OCI-M2 (cell line): ENCODE results near the gene MMP10.

Experiments used
- DNase-seq: peaks from one replicate; lab custom pipeline; 2025; ENCODE audit not compliant: unreplicated experiment; lab: John Stamatoyannopoulos, UW

MMP10 gene

DNA sequence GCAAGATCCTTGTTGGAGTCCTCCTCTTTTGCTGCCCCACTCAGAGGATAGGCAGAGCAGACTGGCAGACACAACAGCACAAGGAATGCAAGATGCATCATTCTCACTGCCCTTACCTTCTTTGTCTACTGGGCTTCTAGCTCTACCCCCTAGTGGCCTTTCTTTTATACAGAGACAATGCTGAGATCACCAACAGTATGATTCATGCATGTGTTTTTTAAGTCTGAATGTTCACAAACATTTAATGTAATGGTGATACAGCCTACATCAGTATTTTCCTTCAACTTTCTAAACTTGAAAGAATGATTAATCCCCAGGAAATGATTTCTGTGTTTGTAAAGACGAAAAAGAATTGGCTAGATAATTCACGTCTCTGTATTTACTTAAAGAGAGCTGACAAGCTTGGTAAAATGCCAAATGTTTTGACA is at the start of gene MMP10:
Gene MMP10, minus strand, starts transcription at position 138 of the 428 bp plus-strand sequence. Its CDS starts 37 bp downstream, at position 101.
- no peak for DNase-seq

DNA sequence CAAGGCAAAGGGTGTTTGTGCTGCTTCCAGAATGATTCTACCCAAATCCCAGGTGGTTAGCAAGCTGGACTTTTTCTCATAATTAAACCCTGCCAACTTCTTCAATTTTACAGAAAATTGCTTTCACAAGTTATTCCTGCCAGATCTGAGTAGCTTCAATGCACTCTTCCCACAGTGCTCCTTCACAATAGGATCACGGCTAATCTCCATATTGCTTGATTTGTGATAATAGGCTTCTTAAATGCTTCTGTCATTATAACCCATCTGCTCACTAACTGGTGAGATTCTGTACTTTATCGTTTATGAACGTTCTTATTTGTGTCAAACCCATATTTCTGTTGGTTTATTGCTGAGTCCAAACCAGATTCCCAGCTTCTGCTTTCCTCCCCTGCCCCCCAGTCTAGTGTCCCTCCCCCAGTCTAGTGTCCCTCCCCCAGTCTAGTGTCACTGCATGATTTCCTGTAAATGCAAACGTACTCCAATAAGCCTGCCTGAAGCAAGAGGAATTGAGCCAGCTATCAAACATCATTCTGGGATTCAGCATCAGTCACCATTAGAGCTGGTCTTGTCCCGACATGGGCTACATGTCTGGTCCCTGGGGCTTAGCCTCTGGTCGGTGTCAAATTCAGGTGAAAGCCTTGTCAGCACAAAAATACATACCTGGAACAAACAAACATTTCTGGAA is 49.0 kb upstream of the MMP10 start:
- DNase-seq, result no peak

DNA sequence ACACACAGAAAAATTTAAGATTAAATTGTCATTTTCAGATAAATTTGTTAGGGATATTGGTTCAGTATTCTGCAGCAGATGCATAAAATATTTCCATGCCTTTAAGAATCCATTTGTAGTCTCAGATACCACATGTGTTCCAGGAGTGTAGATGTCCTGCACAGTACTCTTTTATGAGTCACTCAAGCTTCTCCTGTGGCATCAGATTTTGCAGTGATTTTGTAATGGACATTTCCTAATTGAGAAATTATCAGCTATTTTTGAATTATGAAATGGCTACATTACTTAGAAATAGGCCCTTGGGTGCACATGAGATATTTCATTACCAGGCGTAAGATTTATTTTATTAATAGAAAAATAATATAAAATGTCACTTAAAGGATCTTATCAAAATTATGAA is 44.1 kb upstream of the MMP10 start:
- no peak for DNase-seq

DNA sequence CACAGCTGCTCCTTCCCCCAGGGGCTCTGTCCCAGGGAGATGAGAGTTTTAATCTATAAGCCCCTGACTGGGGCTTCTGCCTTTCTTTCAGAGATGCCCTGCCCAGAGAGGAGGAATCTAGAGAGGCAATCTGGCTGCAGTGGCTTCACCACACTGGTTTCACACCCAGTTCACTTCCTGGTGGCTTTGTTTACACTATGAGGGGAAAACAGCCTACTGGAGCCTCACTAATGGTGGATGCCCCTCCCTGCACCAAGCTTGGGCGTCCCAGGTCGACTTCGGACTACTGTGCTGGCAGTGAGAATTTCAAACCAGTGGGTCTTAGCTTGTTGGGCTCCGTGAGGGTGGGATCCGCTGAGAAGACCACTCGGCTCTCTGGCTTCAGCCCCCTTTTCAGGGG is 39.1 kb upstream of the MMP10 start:
- DNase-seq, result no peak

DNA sequence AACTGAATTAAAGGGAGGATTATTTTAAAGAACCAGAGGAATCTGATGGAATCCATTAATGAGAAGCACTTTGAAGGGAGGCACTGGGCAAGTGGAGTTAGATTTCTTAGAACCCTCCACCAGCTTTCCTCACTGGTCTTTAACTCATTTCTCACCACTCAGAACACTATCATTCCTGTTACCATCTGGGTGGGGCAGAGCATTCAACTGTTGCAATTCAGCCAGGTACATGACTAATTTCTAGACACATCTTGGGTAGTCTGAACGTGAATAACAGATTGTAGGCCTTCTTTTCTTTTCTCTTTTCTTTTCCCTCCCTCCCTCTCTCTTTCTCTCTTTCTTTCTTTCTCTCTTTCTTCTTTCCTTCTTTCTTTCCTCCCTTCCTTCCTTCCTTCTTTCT is 33.1 kb upstream of the MMP10 start:
- no peak for DNase-seq

DNA sequence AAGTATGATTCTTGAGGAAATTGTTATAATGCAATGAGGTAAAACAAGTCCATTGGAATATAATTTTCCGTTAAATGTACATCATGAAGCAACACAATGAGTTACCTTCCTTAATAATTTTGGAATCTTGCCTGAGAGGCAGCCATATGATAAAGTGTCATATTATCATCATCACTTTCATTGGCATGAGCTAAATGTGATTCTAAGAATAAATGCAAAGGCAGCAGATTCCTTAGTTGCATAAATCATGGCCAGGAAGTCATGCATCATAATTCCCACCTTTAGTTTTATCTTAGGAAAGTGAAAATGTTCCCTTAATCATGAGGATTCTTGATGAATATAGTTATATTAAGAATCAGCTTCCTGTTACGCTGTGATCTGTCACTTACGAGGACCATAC is 31.8 kb upstream of the MMP10 start:
- DNase-seq, result no peak

DNA sequence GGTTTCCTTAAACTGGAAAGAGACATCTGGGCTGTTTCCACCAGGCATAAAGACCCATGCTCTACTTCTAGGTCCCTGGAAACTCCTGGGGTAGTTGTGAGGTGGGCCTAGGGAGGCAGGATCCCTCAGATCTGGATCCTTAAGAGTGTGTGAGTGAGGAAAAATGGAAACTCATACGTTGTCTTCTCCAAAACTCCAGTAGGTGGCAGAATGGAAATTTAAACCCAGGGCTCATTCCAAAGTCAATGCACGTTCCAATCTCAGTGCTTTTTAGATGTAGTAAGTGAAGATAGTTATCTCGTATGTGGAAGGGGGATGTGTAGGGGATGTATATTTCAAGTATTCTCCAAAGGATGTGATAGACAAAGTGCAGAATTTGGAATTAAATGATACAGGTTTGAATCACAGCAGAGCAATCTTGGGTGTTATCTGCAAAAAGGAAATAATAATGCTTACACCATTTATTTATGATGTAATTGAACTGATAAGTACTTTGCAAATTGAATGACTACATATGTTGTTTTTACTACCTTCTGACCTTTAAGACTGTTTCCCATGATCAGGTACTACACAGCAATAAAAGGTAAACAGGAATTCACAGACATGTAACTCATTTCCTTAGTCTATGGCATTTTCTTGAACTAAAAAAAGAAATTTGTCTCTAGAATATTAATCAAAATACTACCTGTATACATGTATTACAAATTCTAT is 30.7 kb upstream of the MMP10 start:
- DNase-seq, result no peak

DNA sequence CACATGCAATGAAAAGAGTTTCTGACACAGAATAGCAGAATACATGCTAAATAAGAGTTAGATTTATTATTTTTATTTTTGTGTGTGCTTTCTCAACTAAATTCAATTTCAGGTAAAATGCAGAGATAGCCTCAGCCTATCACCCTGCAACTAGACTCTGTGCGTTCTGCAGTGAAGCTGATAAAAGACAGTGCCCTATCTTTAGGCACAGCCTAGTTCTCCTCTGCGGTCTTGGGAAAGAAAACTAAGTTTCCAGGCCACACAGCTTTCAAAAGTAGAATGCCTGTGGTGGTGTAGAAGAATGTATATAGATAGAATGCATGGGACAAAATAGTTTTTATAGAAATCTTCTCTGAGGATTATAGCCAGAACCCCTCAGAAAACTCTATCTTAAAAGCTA is 29.5 kb upstream of the MMP10 start:
- no peak for DNase-seq

DNA sequence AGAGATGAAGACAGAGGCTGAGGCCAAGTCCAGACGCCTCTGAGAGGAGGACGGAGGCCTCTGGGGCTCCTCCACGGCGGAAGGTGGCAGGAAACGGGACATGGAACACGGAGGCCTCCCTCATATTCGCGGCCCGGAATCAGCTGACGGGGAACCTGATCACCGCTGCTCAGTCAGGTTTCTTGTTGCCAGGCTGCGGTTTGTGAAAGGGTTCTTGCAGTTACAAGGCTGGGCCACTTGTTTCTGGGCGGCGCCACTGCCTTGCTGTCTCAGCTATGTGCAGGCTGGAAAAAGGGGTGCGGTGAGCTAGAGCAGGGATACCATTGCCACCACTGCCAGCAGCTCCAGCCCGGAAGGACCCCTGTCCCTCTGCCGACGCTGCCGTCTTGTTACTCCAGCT is 27.5 kb upstream of the MMP10 start:
- no peak for DNase-seq

DNA sequence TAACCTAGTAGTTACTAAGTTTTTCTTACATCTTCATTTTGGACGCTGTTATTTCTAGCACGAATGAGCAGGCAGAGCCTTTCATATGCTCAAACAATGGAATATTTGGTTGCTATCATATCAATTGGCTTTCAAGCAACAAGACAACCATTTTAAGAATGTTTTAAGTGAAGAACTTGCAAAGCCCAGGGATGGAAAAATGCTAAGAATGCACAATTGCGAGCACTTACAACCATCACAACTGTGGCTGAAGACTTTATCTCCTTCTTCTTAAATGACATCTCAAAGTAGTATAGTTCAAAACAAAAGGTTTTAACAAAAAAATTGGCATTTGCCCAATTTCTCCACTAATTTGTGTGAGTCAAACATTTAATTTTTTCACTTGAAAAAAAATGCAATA is 25.9 kb upstream of the MMP10 start:
- DNase-seq, result no peak

DNA sequence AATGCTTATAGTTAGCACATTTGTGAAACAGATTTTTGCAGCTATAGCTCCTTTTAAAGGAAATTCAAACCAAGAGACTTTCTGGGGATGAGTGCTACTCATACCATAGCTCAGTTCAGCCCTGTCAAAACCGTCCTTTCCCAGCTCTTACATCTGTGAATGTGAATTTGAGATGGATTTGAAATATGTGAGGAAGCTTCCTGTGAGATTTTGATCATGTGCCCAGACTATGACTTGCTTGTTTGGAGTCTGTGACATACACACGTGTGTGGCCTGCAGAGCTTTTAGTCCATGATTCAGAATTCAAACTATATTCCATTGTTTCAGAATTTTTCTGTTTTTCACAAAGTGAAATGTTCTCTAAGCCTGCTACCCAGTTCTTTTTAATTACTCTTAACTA is 21.9 kb upstream of the MMP10 start:
- DNase-seq, result no peak

DNA sequence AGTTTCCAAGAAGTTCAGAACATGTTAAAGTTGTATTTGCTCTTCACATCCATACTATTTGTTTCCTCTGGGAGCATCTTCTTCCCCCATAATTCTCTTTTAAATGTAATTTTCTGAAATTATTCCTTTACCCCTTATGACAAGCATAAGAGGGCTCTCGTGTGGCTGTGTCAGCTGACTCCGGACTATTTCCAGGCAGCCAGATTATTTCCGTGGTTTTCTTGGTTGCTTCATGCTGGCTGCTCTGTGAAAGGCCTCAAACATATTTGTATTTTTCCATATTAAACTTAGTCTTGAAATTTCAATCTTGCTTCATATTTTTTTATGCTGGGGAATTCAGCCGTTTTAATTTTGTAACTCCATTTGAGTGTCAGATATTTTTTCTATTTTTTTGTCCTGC is 20.3 kb upstream of the MMP10 start:
- no peak for DNase-seq

DNA sequence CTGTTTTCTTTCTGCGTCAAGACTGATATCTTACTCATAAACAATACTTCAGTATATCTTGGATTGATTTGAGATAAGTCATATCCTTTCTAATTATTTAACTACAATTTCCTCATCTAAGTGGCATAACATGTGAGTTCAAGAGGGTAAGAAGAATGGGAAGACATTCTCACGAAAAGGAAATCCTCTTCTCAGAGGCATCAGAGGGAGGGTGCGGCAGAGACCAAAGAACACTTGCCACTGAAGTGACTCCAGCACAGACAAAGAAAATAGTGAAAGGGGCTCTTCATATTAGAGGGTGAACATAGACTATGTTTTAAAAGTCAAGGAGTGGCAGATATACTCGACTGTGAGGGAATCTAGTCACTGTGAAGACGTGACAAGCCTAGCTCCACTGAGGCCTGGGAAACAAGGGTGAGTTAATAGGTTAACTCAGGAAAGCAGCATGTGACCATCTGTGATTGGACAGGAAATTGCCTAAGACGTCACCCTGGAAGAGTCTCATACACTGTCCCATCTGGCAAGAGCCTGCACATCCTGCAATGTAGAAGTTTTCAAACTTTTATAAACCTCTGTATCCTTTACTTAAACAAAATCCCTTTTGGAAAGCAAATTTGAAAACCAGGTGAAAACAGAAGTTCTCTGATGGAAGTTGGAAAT is 19.4 kb upstream of the MMP10 start:
- no peak for DNase-seq

DNA sequence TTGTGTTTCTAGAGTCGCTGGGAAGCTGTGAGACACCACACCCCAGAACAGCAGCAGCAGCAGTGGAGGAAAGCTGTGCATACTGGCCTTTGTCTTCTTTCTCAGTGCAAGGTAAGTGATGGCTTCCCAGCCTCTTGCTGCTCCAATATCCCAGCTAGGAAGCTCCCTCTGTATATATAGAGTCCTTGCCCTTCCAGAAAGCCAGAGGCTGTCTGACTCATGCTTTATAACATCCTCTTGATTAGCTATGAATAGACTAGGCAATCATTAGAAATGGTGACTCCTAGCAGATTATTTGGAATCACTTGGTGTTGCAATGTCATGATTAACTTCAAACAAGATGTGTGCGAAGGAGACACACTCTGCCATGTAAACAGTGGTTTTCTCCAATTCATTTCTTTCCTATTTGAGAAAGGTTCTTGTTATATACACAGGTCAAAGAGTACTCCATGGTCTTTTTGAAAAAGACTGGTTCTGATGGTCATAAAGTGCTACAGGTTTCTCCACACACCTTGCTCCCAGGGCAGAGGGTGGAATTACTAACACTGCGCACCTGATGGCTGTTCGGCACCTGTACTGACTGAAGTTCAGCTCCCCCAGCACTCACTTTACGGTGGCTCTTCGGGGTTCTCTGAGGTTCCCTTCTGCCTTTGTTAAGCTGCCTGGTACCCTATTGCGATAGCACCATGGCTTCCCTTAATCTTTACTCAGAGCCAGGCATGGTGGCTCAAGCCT is 17.8 kb upstream of the MMP10 start, which contains the start of gene MMP1:
Gene MMP1, minus strand, starts transcription at position 149 of the 735 bp plus-strand sequence. Its CDS starts 68 bp downstream, at position 81.
- no peak for DNase-seq

DNA sequence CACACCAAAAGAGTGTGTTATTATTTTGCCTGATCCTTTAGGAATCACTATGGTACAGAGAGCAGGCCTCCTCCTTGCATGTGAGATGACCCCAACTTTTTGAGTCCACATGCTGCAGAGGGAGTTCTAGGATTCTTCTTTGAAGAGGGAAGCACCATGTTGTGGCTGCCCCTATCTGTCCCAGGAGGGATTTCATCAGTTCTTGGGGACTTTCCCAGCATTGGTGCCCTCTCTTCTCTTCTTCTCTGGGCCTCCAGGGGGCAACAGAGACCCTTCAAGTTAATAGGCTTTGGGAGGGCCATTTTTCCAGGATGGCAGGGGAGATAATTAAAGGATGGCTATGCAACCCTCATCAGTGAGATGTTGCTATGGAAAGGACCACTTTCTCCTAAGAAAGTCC is 14.0 kb upstream of the MMP10 start:
- no peak for DNase-seq

DNA sequence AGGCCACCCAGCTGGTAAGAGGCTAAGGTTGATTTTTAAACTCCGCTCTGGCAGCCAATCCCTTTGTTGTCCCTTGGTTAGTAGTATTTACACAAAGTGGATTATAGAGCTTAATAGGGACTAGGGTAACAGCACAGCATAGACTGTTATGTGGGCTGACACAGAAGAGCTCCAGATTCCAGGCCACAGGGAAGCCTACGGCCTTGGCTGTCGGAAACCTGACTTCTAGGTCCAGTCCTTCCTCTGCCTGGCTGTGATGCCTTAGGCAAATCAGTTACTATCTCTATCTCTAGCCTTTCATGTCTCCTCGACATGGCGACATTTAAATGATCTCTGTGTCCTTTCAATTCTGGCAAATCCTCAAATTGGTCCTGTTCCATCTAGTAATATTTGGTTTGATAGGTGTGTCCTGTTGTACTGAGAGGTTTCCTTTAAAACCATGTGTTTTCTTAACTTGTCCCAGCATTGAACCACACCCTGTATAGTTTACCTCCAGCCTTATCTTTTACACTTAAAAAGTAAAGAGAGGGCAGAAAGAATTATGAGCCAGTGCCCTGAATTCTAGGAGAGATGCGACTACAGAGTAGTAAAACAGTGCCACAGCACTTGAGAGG is 13.4 kb upstream of the MMP10 start:
- no peak for DNase-seq

DNA sequence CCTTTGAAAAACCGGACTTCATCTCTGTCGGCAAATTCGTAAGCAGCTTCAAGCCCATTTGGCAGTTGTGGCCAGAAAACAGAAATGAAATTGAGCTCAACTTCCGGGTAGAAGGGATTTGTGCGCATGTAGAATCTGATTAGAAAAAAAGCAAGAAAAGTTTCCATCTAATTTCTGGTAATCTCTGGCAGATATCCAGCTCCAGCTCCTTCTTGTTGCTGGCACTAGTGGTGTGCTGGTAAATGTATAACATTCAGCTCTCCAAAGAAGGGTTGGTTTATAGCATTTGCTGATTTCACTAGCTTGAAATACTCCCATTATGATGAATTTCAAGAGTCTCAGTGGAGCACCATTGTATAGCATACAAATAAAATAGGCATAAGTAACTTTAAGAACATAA is 12.2 kb upstream of the MMP10 start:
- DNase-seq, result no peak

DNA sequence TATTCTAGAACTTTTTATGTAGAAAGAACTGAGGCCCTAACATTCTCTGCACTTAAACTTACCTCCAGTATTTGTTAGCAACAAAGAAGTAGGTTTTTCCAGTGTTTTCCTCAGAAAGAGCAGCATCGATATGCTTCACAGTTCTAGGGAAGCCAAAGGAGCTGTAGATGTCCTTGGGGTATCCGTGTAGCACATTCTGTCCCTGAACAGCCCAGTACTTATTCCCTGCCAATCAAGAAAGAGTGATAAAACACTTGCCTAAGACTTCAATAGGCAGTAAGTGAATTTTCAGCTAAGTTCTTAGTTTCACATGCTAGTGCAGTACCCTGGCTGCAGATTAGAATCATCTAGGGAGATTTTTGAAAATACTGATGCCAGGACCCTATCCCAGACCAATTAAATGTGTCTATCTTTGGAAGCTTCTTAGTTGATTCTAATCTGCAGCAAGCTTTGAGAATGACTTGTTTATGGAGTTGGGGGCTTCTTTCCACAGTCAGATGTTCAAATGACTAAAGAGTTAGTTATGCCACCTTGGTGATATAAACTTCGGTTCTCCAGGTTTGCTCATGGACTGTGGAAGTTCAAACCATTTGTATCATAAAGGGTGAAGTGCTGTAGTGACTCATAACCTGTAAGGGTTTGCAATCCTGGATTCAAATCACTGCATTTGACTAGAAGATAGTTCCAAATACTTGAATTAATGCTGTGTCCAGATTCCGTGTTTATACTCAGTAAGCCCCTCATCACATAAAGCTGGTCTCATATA is 11.0 kb upstream of the MMP10 start:
- DNase-seq, result no peak

DNA sequence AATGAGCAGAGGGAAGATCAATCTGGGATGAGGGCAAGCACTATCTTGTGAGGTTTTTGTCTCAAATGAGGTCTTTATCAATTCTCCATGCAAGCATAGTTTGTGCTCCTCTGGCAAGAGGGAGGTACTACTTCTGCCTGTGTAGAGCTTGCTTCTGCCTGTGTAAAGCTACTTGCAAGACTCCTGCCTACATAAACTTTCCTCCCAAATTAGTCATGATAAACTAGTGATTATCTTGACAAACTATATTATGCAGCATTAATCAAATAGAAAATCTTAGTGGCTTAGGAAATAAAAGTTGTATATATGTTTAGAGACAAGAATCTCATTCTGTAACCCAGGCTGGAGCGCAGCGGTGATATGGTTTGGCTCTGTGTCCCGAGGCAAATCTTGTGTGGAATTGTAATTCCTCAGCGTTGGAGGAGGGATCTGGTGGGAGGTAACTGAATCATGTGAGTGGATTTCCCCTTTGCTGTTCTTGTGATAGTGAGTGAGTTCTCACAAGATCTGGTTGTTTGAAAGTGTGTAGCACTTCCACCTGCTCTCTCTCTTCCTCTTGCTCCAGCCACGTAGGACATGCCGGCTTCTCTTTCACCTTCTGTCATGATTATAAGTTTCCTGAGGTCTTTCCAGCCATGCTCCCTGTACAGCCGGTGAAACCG is 8.0 kb upstream of the MMP10 start:
- DNase-seq, result no peak

DNA sequence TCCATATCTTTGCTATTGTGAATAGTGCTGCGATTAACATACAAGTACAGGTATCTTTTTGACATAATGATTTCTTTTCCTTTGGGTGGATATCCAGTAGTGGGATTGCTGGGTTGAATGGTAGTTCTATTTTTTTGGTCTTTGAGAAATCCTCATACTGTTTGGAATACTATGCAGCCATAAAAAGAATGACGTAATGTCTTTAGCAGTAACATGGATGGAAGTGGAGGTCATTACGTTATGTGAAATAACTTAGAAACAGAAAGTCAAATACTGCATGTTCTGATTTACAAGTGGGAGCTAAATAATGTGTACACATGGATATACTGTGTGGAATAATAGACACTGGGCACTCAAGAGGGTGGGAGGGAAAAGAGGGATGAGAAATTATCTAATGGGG is 4.0 kb upstream of the MMP10 start:
- DNase-seq, result no peak
